SU-DHL-6 (cell line): Measurements from ENCODE around the gene MNX1.

Experiments
- H2AFZ ChIP-seq: fragments of 200-600 bp; sonication (generic); 2 replicates; pipeline ENCODE4 v1.6.1; 2014; ENCODE audit warnings: low read depth, mild to moderate bottlenecking, moderate library complexity, mixed read lengths, antibody characterized with exemption, low read length; ENCODE audit not compliant: severe bottlenecking
- H3F3A ChIP-seq: fragments of 200-600 bp; shearing (Covaris generic); 2 replicates; pipeline ENCODE4 v1.6.0; 2016; ENCODE audit warnings: antibody characterized with exemption, mild to moderate bottlenecking; ENCODE audit not compliant: insufficient read depth
- H3K27ac ChIP-seq: fragments of 200-600 bp; sonication (generic); 2 replicates; pipeline ENCODE4 v1.5.1; 2016; ENCODE audit warnings: low read depth, mild to moderate bottlenecking, low read length, moderate library complexity, mixed read lengths
- H3K27me3 ChIP-seq: fragments of 200-600 bp; sonication (generic), shearing (Covaris generic); 2 replicates; pipeline ENCODE4 v1.6.0; 2014; ENCODE audit warnings: mild to moderate bottlenecking, low read length
- H3K36me3 ChIP-seq: fragments of 200-600 bp; sonication (generic); 2 replicates; pipeline ENCODE4 v1.6.1; 2014; ENCODE audit warnings: mild to moderate bottlenecking, low read length, mixed read lengths
- H3K4me2 ChIP-seq: fragments of 300-600, 200-600 bp; shearing (Covaris generic), sonication (generic); 2 replicates; pipeline ENCODE4 v1.6.0; 2014; ENCODE audit warnings: low read length, low read depth, mild to moderate bottlenecking; ENCODE audit not compliant: poor library complexity, severe bottlenecking
- H3K4me3 ChIP-seq: fragments of 200-600 bp; sonication (generic); 2 replicates; pipeline ENCODE4 v1.5.1; 2014; ENCODE audit warnings: antibody characterized with exemption, low read length, mild to moderate bottlenecking, mixed read lengths; ENCODE audit not compliant: insufficient read depth, poor library complexity, severe bottlenecking
- H3K79me2 ChIP-seq: fragments of 200-600 bp; sonication (generic); 2 replicates; pipeline ENCODE4 v1.6.1; 2014; ENCODE audit warnings: mild to moderate bottlenecking, low read length, moderate library complexity; ENCODE audit not compliant: insufficient read depth
- H3K9ac ChIP-seq: fragments of 200-600 bp; sonication (generic); 2 replicates; pipeline ENCODE4 v1.7.0; 2014; ENCODE audit warnings: mild to moderate bottlenecking, low read length
- H3K9me2 ChIP-seq: fragments of 200-600 bp; sonication (generic); replicated peaks from 2 replicates; pipeline ENCODE4 v1.6.1; 2014; ENCODE audit warnings: low read length; ENCODE audit not compliant: insufficient read depth
- H3K9me3 ChIP-seq: fragments of 200-600 bp; sonication (generic); 2 replicates; pipeline ENCODE4 v1.6.1; 2014; ENCODE audit warnings: low read length, mixed read lengths; ENCODE audit not compliant: insufficient read depth
- H4K20me1 ChIP-seq: fragments of 200-600 bp; sonication (generic); 2 replicates; pipeline ENCODE4 v1.6.1; 2014; ENCODE audit warnings: low read depth, mild to moderate bottlenecking, antibody characterized with exemption, low read length, moderate library complexity, mixed read lengths
- CTCF ChIP-seq: fragments of 200-600 bp; sonication (generic); IDR thresholded peaks from one replicate; pipeline ENCODE4 v1.5.1; 2017; ENCODE audit warnings: antibody characterized with exemption, mild to moderate bottlenecking, low read length, moderate library complexity; ENCODE audit not compliant: insufficient read depth, poor library complexity, severe bottlenecking
- EZH2phosphoT487 ChIP-seq: fragments of 200-600 bp; sonication (generic), shearing (Covaris generic); conservative IDR thresholded peaks from 2 replicates; pipeline ENCODE4 v1.6.1; 2018; ENCODE audit warnings: mild to moderate bottlenecking, antibody characterized with exemption, low read length, moderate library complexity, mixed read lengths

Gene MNX1

GRCh38 chr7:157004521-157005455 lies 5.7 kb downstream of the MNX1 start:
- H2AFZ ChIP-seq: no peak overlapping the region
- H3K9me2 ChIP-seq: no peaks in the 10 kb centered on the region
- H3F3A ChIP-seq: no peaks in the 10 kb centered on the region
- H3K27ac ChIP-seq: no peak overlapping the region
- no peak overlapping the region for H3K4me3 ChIP-seq
- no peaks in the 10 kb centered on the region for H4K20me1 ChIP-seq
- no peaks in the 10 kb centered on the region for H3K9me3 ChIP-seq
- no peaks in the 10 kb centered on the region for H3K27me3 ChIP-seq
- TF ChIP-seq CTCF: no peak
- no peak for TF ChIP-seq EZH2phosphoT487
- H3K4me2 ChIP-seq: no peak overlapping the region
- H3K79me2 ChIP-seq: no peaks in the 10 kb centered on the region
- H3K36me3 ChIP-seq: no peaks in the 10 kb centered on the region
- no peak overlapping the region for H3K9ac ChIP-seq

- H3K9me2 ChIP-seq: no peaks in the 10 kb centered on the region
- no peaks in the 10 kb centered on the region for H3K27me3 ChIP-seq
- no peaks in the 10 kb centered on the region for H3K9me3 ChIP-seq
- no peak overlapping the region for H3K4me3 ChIP-seq
- H4K20me1 ChIP-seq: no peaks in the 10 kb centered on the region
- no peak overlapping the region for H3K4me2 ChIP-seq
- H3F3A ChIP-seq: no peaks in the 10 kb centered on the region
- no peak overlapping the region for H3K27ac ChIP-seq
- H3K9ac ChIP-seq: no peak overlapping the region
- no peak overlapping the region for H2AFZ ChIP-seq
- no peak for TF ChIP-seq EZH2phosphoT487
- no peak for TF ChIP-seq CTCF
- H3K79me2 ChIP-seq: no peaks in the 10 kb centered on the region
- no peaks in the 10 kb centered on the region for H3K36me3 ChIP-seq
Observed at GRCh38 chr7:157003756-157004520, 6.5 kb downstream of the MNX1 start.

GRCh38 chr7:157003445-157003755 lies 7.1 kb downstream of the MNX1 start:
- no peaks in the 10 kb centered on the region for H3K79me2 ChIP-seq
- H3K9me2 ChIP-seq: no peaks in the 10 kb centered on the region
- no peaks in the 10 kb centered on the region for H3K9me3 ChIP-seq
- H3K27ac ChIP-seq: no peak overlapping the region
- no peak overlapping the region for H3K9ac ChIP-seq
- no peak for TF ChIP-seq CTCF
- no peak for TF ChIP-seq EZH2phosphoT487
- no peaks in the 10 kb centered on the region for H3F3A ChIP-seq
- no peaks in the 10 kb centered on the region for H3K27me3 ChIP-seq
- no peak overlapping the region for H2AFZ ChIP-seq
- H3K4me2 ChIP-seq: no peak overlapping the region
- no peaks in the 10 kb centered on the region for H4K20me1 ChIP-seq
- no peak overlapping the region for H3K4me3 ChIP-seq
- H3K36me3 ChIP-seq: no peaks in the 10 kb centered on the region
